HepG2 (cell line): ENCODE measurements around the gene NUDT1.

Source experiments
- BRD4 ChIP-seq: sonication (generic); formaldehyde crosslinking; IDR thresholded peaks from 2 replicates; pipeline ENCODE4 v1.4.0; 2020; ENCODE audit warnings: missing genetic modification reagents
- HOMEZ ChIP-seq: IDR thresholded peaks from 2 replicates; pipeline ENCODE4 v1.6.1; 2016; ENCODE audit warnings: low read depth

GRCh38 chr7:2245883-2246675, 4.1 kb downstream of the NUDT1 start:
- TF ChIP-seq HOMEZ (CRISPR knock-in tag) (no peak), BRD4 (no peak)
